ENCODE measurements around the gene HTR3D. TPM values are rescaled to one million over a fixed set of nuclear protein-coding genes. Genes with fewer than 3 reads are reported as not detected.

HTR3D gene
- total and polyA plus RNA-seq, 2 experiments from 2014 or later = not detected

DNA sequence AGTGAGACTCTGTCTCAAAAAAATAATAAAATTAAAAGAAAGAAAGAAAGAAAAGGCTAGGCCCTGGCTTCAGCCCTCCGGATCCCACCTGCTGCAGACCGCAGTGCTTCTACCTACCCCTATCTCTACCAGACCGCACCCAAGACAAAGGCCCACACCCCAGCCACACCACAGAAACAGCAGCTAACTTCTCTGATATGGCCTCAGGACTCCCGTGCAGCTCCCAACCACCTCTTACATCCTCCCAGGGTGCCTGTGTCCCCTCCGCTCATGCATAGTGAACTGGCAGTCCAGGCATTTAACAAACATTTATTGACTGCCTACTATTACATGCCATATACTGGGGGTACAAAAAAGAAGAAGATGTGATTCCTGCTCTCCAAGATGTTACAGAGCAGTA is 14.5 kb downstream of the HTR3D start:
- Histone ChIP-seq H2AFZ (no peak overlapping the region), H3K27me3 (replicated peaks; ENCODE audit: insufficient read depth) (no peaks in the 10 kb centered on the region), H3K9ac (no peak overlapping the region), H3K4me2 (ENCODE audit: unreplicated experiment) (no peak overlapping the region), H3K9me3 (ENCODE audit: low read depth) (no peaks in the 10 kb centered on the region), H3F3A (ENCODE audit: insufficient read depth) (no peaks in the 10 kb centered on the region), H3K4me3 (no peak overlapping the region), H3K9me2 (ENCODE audit: insufficient read depth) (no peaks in the 10 kb centered on the region), H3K79me2 (ENCODE audit: insufficient read depth) (no peaks in the 10 kb centered on the region), H4K20me1 (ENCODE audit: insufficient read depth) (no peaks in the 10 kb centered on the region), H3K27ac (no peak overlapping the region), H3K36me3 (ENCODE audit: low read depth) (no peaks in the 10 kb centered on the region), H3K4me1 (ENCODE audit: insufficient read depth) (no peaks in the 10 kb centered on the region)
- DNase-seq = no peak
- 84 to 85% methylated on average over 5 of the region's 5 CpGs for WGBS, 2 experiments (ENCODE audit: low coverage in 1 of 2, low lambda C conversion rate in 2 of 2, missing lambda C conversion rate in 2 of 2)
- TF ChIP-seq EZH2phosphoT487 (IDR thresholded peaks at IDR 0.05; ENCODE audit: insufficient read depth, low read depth) (no peak), EZH2 (IDR thresholded peaks at IDR 0.05; ENCODE audit: insufficient read depth, poor library complexity, severe bottlenecking) (no peak)
- in situ Hi-C loops (cut with MboI) = no loop called here

DNA sequence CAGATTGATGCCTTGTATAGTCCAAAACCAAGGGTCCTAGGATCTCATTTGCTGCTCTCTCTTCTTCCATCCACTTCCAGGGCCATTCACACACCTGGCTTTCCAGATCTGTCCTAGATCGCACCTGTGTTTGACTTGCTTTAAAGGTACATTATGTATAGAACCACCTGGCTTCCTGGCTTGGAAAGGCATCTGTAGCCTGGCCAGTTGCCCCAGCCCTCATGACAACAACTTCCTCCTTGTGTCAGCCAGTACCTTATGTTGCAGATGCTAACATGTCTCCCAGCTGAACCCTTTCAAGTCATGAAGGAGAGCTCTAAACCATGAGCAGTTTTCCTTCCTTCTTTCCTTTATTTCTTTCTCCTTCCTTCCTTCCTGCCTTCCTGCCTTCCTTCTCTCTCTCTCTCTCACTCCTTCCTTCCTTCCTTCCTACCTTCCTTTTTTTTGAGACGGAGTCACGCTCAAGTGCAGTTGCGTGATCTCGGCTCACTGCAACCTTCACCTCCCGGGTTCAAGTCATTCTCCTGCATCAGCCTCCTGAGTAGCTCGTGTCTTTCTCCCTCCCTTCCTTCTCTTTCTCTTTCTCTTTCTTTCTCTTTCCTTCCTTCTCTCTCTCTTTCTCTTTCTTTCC is 18.8 kb downstream of the HTR3D start:
- H3K9me2 ChIP-seq (ENCODE audit: insufficient read depth) = no peaks in the 10 kb centered on the region

DNA sequence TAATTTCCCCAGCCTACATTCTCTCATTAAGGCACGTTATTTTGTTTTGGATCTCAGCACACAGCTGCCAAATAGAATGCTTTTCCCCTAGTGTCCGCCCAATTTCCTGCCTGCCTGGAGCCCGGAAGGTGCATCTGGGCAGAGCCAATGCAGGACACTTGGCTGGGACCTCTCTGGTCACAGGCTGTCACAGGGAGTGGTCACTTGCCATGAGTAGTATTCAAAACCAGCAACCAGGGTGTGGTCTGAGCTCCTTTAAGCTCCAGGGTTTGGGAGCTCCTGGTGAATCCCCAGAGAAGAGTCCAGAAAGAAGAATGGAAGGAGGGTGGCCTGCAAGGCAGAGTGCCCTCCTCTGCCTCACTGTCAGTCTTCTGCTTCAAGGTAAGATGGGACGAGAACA is 21.2 kb downstream of the HTR3D start, which contains the start of gene HTR3C:
Gene HTR3C (plus strand): TSS at position 281 of the 400 bp plus-strand sequence. CDS start 34 bp downstream, at position 315.
- H3F3A ChIP-seq (ENCODE audit: insufficient read depth) = no peaks in the 10 kb centered on the region
- no peak within 1 kb of the TSS for H3K4me3 ChIP-seq
- H3K4me1 ChIP-seq (ENCODE audit: insufficient read depth) = peaks cover 3% of the 10 kb centered on the region; the same call in 1 of the 2 replicates
- TF ChIP-seq EZH2phosphoT487 (IDR thresholded peaks at IDR 0.05; ENCODE audit: insufficient read depth, low read depth) = no peak
- no peak for TF ChIP-seq EZH2 (IDR thresholded peaks at IDR 0.05; ENCODE audit: insufficient read depth, poor library complexity, severe bottlenecking)
- no peaks in the 10 kb centered on the region for H3K79me2 ChIP-seq (ENCODE audit: insufficient read depth)
- 58 to 67% methylated on average over 4 of the region's 4 CpGs for WGBS, 2 experiments (ENCODE audit: low coverage in 1 of 2, low lambda C conversion rate in 2 of 2, missing lambda C conversion rate in 2 of 2)
- in situ Hi-C loops (cut with MboI) = no loop called here
- no peak within 1 kb of the TSS for H3K27ac ChIP-seq
- H3K36me3 ChIP-seq (ENCODE audit: low read depth) = no peaks in the 10 kb centered on the region
- H3K4me2 ChIP-seq (ENCODE audit: unreplicated experiment) = no peak within 1 kb of the TSS
- peaks cover 4% of the 10 kb centered on the region for H3K27me3 ChIP-seq (replicated peaks; ENCODE audit: insufficient read depth)
- no peaks in the 10 kb centered on the region for H3K9me2 ChIP-seq (ENCODE audit: insufficient read depth)
- no peak for DNase-seq
- no peaks in the 10 kb centered on the region for H4K20me1 ChIP-seq (ENCODE audit: insufficient read depth)
- H3K9me3 ChIP-seq (ENCODE audit: low read depth) = no peaks in the 10 kb centered on the region
- no peak within 1 kb of the TSS for H3K9ac ChIP-seq
- H2AFZ ChIP-seq = no peak within 1 kb of the TSS

More for the DNA sequence above, 18.8 kb downstream of the HTR3D start:
- H3K4me2 ChIP-seq (ENCODE audit: unreplicated experiment) = no peak overlapping the region
- no peak for DNase-seq
- H3K9me3 ChIP-seq (ENCODE audit: low read depth) = no peaks in the 10 kb centered on the region
- in situ Hi-C loops (cut with MboI) = no loop called here
- H3K36me3 ChIP-seq (ENCODE audit: low read depth) = no peaks in the 10 kb centered on the region
- peaks cover 4% of the 10 kb centered on the region for H3K27me3 ChIP-seq (replicated peaks; ENCODE audit: insufficient read depth)
- no peaks in the 10 kb centered on the region for H4K20me1 ChIP-seq (ENCODE audit: insufficient read depth)
- H3K9ac ChIP-seq = no peak overlapping the region
- H3K4me3 ChIP-seq = no peak overlapping the region
- H3K27ac ChIP-seq = no peak overlapping the region
- H3K79me2 ChIP-seq (ENCODE audit: insufficient read depth) = no peaks in the 10 kb centered on the region
- no peak overlapping the region for H2AFZ ChIP-seq
- TF ChIP-seq EZH2 (IDR thresholded peaks at IDR 0.05; ENCODE audit: insufficient read depth, poor library complexity, severe bottlenecking) (no peak), EZH2phosphoT487 (IDR thresholded peaks at IDR 0.05; ENCODE audit: insufficient read depth, low read depth) (no peak)
- no peaks in the 10 kb centered on the region for H3K4me1 ChIP-seq (ENCODE audit: insufficient read depth)
- H3F3A ChIP-seq (ENCODE audit: insufficient read depth) = no peaks in the 10 kb centered on the region
- 62 to 79% methylated on average over 3 to 7 of the region's 7 CpGs for WGBS, 2 experiments (ENCODE audit: low coverage in 1 of 2, low lambda C conversion rate in 2 of 2, missing lambda C conversion rate in 2 of 2)

DNA sequence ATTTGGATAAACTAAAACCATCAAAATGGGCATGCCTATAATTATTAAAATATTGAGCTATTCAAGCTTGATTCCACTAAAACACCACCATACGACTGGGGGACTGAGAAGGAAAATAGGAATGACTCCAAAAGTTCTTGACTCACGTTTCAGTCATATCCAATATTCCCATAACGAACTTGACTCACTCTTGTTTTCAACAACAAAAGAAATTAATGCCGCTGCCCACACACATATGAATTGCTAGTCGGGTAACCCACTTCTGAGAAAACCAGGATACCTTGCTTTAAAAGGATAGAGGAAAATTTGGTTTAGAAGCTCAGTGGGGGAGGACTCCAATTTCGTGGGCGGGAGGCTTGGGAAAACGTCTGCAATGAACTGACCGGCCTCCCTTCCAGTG is 26.5 kb downstream of the HTR3D start:
- Histone ChIP-seq H3K36me3 (ENCODE audit: low read depth) (no peaks in the 10 kb centered on the region), H3K9me2 (ENCODE audit: insufficient read depth) (no peaks in the 10 kb centered on the region), H3K9ac (no peak overlapping the region), H3K4me3 (peak overlapping the region; percentile 35), H3K27ac (0 out of 2 replicates have a peak overlapping the region, but pooled peaks have one; percentile 19), H3K9me3 (ENCODE audit: low read depth) (no peaks in the 10 kb centered on the region), H3K27me3 (replicated peaks; ENCODE audit: insufficient read depth) (peaks cover 4% of the 10 kb centered on the region; the same call in 1 of the 2 replicates), H3K79me2 (ENCODE audit: insufficient read depth) (no peaks in the 10 kb centered on the region), H3K4me1 (ENCODE audit: insufficient read depth) (peaks cover 12% of the 10 kb centered on the region; the same call in 1 of the 2 replicates), H3K4me2 (ENCODE audit: unreplicated experiment) (peak overlapping the region; percentile 59), H2AFZ (0 out of 2 replicates have a peak overlapping the region, but pooled peaks have one; percentile 45), H3F3A (ENCODE audit: insufficient read depth) (peaks cover 2% of the 10 kb centered on the region; the same call in 1 of the 2 replicates), H4K20me1 (ENCODE audit: insufficient read depth) (no peaks in the 10 kb centered on the region)
- DNase-seq = peak; percentile 92
- TF ChIP-seq EZH2 (IDR thresholded peaks at IDR 0.05; ENCODE audit: insufficient read depth, poor library complexity, severe bottlenecking) (no peak), EZH2phosphoT487 (IDR thresholded peaks at IDR 0.05; ENCODE audit: insufficient read depth, low read depth) (no peak)
- in situ Hi-C loops (cut with MboI) = no loop called here
- 0 to 3% methylated on average over 9 of the region's 9 CpGs for WGBS, 2 experiments (ENCODE audit: low coverage in 1 of 2, low lambda C conversion rate in 2 of 2, missing lambda C conversion rate in 2 of 2)

All from GM23248 (cell line).